ENCODE data around the gene CELF2.

Gene CELF2

GRCh38 chr10:10991144-10991543 lies 26.5 kb upstream of the CELF2 start:
- Mint-ChIP-seq H3K27ac (no peak overlapping the region), H3K36me3 (ENCODE audit: low read depth) (no peaks in the 10 kb centered on the region), H3K27me3 (ENCODE audit: low read depth, poor library complexity) (peaks cover 3% of the 10 kb centered on the region), H3K4me3 (no peak overlapping the region), H3K9me3 (peaks cover 10% of the 10 kb centered on the region), H3K4me1 (no peaks in the 10 kb centered on the region)
- no peak for DNase-seq
- TF ChIP-seq CTCF (IDR thresholded peaks at IDR 0.05): no peak

- Mint-ChIP-seq H3K27ac (no peak overlapping the region), H3K9me3 (peaks cover 18% of the 10 kb centered on the region), H3K4me1 (no peaks in the 10 kb centered on the region), H3K36me3 (ENCODE audit: low read depth) (no peaks in the 10 kb centered on the region), H3K4me3 (no peak overlapping the region), H3K27me3 (ENCODE audit: low read depth, poor library complexity) (peaks cover 6% of the 10 kb centered on the region)
- no peak for TF ChIP-seq CTCF (IDR thresholded peaks at IDR 0.05)
- DNase-seq: no peak
Measured at GRCh38 chr10:10992072-10992471, 25.6 kb upstream of the CELF2 start.

GRCh38 chr10:10992961-10993714 lies 24.5 kb upstream of the CELF2 start:
- TF ChIP-seq CTCF (IDR thresholded peaks at IDR 0.05): no peak
- H3K4me3 Mint-ChIP-seq: no peak overlapping the region
- DNase-seq: no peak
- H3K4me1 Mint-ChIP-seq: no peaks in the 10 kb centered on the region
- H3K27ac Mint-ChIP-seq: no peak overlapping the region
- H3K9me3 Mint-ChIP-seq: peaks cover 25% of the 10 kb centered on the region
- H3K36me3 Mint-ChIP-seq (ENCODE audit: low read depth): peaks cover 4% of the 10 kb centered on the region
- H3K27me3 Mint-ChIP-seq (ENCODE audit: low read depth, poor library complexity): peaks cover 6% of the 10 kb centered on the region

GRCh38 chr10:10993785-10994184 lies 23.9 kb upstream of the CELF2 start:
- no peak for DNase-seq
- H3K36me3 Mint-ChIP-seq (ENCODE audit: low read depth): peaks cover 4% of the 10 kb centered on the region
- H3K27ac Mint-ChIP-seq: no peak overlapping the region
- H3K4me3 Mint-ChIP-seq: no peak overlapping the region
- no peaks in the 10 kb centered on the region for H3K4me1 Mint-ChIP-seq
- TF ChIP-seq CTCF (IDR thresholded peaks at IDR 0.05): no peak
- peaks cover 6% of the 10 kb centered on the region for H3K27me3 Mint-ChIP-seq (ENCODE audit: low read depth, poor library complexity)
- H3K9me3 Mint-ChIP-seq: peaks cover 25% of the 10 kb centered on the region

GRCh38 chr10:10994360-10994759 lies 23.3 kb upstream of the CELF2 start:
- no peak for TF ChIP-seq CTCF (IDR thresholded peaks at IDR 0.05)
- DNase-seq: no peak
- H3K4me1 Mint-ChIP-seq: no peaks in the 10 kb centered on the region
- no peak overlapping the region for H3K27ac Mint-ChIP-seq
- peaks cover 4% of the 10 kb centered on the region for H3K36me3 Mint-ChIP-seq (ENCODE audit: low read depth)
- no peak overlapping the region for H3K4me3 Mint-ChIP-seq
- H3K9me3 Mint-ChIP-seq: peaks cover 25% of the 10 kb centered on the region
- peaks cover 6% of the 10 kb centered on the region for H3K27me3 Mint-ChIP-seq (ENCODE audit: low read depth, poor library complexity)

GRCh38 chr10:10995120-10995519 lies 22.6 kb upstream of the CELF2 start:
- H3K27ac Mint-ChIP-seq: no peak overlapping the region
- H3K27me3 Mint-ChIP-seq (ENCODE audit: low read depth, poor library complexity): peaks cover 6% of the 10 kb centered on the region
- H3K4me1 Mint-ChIP-seq: no peaks in the 10 kb centered on the region
- H3K4me3 Mint-ChIP-seq: no peak overlapping the region
- no peak for DNase-seq
- H3K36me3 Mint-ChIP-seq (ENCODE audit: low read depth): peaks cover 4% of the 10 kb centered on the region
- peaks cover 25% of the 10 kb centered on the region for H3K9me3 Mint-ChIP-seq
- no peak for TF ChIP-seq CTCF (IDR thresholded peaks at IDR 0.05)
